OCI-LY3 (cell line): ENCODE data around the gene RUNX2.

Experiments
- EZH2phosphoT487 ChIP-seq: fragments of 200-600 bp; shearing (Covaris generic); IDR thresholded peaks from 2 replicates; pipeline ENCODE4 v1.6.1; 2018; ENCODE audit warnings: antibody characterized with exemption, mixed run types, low read depth
- TF ChIP-seq, protein P1 (sequence below): fragments of 200-600, 300-600 bp; sonication (generic); IDR thresholded peaks from 2 replicates; pipeline ENCODE4 v1.5.1; 2014; ENCODE audit warnings: antibody characterized with exemption, low read length, low read depth

DNA sequence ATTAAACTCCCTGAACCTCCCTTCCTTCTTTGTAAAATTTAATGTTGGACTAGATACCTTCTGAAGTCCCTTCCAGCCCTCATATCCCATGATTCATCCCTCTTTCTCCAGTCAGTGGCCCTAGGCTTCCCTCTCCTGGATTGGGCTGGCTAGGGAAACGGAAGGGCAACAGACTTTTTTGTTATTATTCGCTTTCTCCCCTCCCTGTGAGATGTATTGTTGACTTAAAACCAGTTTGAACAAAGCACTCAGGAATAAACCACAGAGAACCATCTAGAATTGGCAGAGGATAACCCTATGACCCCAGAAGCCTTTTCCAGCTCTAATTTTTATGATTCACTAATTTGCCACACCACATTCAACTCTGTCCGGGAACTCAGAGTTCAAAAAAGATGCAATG, 289.3 kb downstream of the RUNX2 start:
- TF ChIP-seq, protein P1, sequence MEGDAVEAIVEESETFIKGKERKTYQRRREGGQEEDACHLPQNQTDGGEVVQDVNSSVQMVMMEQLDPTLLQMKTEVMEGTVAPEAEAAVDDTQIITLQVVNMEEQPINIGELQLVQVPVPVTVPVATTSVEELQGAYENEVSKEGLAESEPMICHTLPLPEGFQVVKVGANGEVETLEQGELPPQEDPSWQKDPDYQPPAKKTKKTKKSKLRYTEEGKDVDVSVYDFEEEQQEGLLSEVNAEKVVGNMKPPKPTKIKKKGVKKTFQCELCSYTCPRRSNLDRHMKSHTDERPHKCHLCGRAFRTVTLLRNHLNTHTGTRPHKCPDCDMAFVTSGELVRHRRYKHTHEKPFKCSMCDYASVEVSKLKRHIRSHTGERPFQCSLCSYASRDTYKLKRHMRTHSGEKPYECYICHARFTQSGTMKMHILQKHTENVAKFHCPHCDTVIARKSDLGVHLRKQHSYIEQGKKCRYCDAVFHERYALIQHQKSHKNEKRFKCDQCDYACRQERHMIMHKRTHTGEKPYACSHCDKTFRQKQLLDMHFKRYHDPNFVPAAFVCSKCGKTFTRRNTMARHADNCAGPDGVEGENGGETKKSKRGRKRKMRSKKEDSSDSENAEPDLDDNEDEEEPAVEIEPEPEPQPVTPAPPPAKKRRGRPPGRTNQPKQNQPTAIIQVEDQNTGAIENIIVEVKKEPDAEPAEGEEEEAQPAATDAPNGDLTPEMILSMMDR: no peak
- no peak for TF ChIP-seq EZH2phosphoT487
